IPS-15b (cell line): Measurements from ENCODE around the gene PLD4.
"Not testable (repeated sequence)": the region's sequence is repeated elsewhere in the genome, so short reads cannot be mapped to it uniquely, and the experiment has no call there.

Source experiments
- H3K27me3 ChIP-seq: one replicate; pipeline ENCODE4 v1.6.1; 2013; ENCODE audit warnings: low read length; ENCODE audit not compliant: control insufficient read depth, insufficient read depth
- H3K36me3 ChIP-seq: one replicate; pipeline ENCODE4 v1.6.1; 2013; ENCODE audit warnings: low read length; ENCODE audit not compliant: control insufficient read depth, insufficient read depth
- H3K4me1 ChIP-seq: one replicate; pipeline ENCODE4 v1.6.1; 2013; ENCODE audit warnings: mild to moderate bottlenecking, low read length; ENCODE audit not compliant: control insufficient read depth, insufficient read depth
- H3K4me3 ChIP-seq: one replicate; pipeline ENCODE4 v1.5.1; 2013; ENCODE audit warnings: low read depth, low read length
- H3K9ac ChIP-seq: one replicate; pipeline ENCODE4 v1.6.1; 2013; ENCODE audit warnings: low read depth, mild to moderate bottlenecking, low read length
- H3K9me3 ChIP-seq: one replicate; pipeline ENCODE4 v1.6.1; 2013; ENCODE audit warnings: mild to moderate bottlenecking, low read length; ENCODE audit not compliant: control insufficient read depth, insufficient read depth

PLD4 gene

GRCh38 chr14:104895786-104896661, 28.7 kb upstream of the PLD4 start:
- no peak overlapping the region for H3K9ac ChIP-seq
- no peaks in the 10 kb centered on the region for H3K27me3 ChIP-seq
- H3K9me3 ChIP-seq, result no peaks in the 10 kb centered on the region
- no peaks in the 10 kb centered on the region for H3K4me1 ChIP-seq
- no peak overlapping the region for H3K4me3 ChIP-seq
- H3K36me3 ChIP-seq, result peaks cover 10% of the 10 kb centered on the region

GRCh38 chr14:104897330-104898194, 27.1 kb upstream of the PLD4 start:
- peaks cover 10% of the 10 kb centered on the region for H3K36me3 ChIP-seq
- no peaks in the 10 kb centered on the region for H3K4me1 ChIP-seq
- no peak overlapping the region for H3K4me3 ChIP-seq
- no peak overlapping the region for H3K9ac ChIP-seq
- no peaks in the 10 kb centered on the region for H3K9me3 ChIP-seq
- no peaks in the 10 kb centered on the region for H3K27me3 ChIP-seq

- Histone ChIP-seq H3K9me3 (no peaks in the 10 kb centered on the region), H3K9ac (no peak overlapping the region), H3K36me3 (peaks cover 10% of the 10 kb centered on the region), H3K27me3 (no peaks in the 10 kb centered on the region), H3K4me3 (no peak overlapping the region), H3K4me1 (no peaks in the 10 kb centered on the region)
Observed at GRCh38 chr14:104898195-104898558, 26.5 kb upstream of the PLD4 start.

- H3K9me3 ChIP-seq, result no peaks in the 10 kb centered on the region
- peaks cover 8% of the 10 kb centered on the region for H3K36me3 ChIP-seq
- H3K4me1 ChIP-seq, result no peaks in the 10 kb centered on the region
Observed at GRCh38 chr14:104898870-104899510, 25.7 kb upstream of the PLD4 start.

GRCh38 chr14:104899781-104900180, 24.9 kb upstream of the PLD4 start:
- Histone ChIP-seq H3K4me1 (no peaks in the 10 kb centered on the region), H3K4me3 (no peak overlapping the region), H3K36me3 (peaks cover 3% of the 10 kb centered on the region), H3K27me3 (peaks cover 13% of the 10 kb centered on the region), H3K9me3 (no peaks in the 10 kb centered on the region), H3K9ac (no peak overlapping the region)

More at GRCh38 chr14:104898870-104899510, 25.7 kb upstream of the PLD4 start:
- H3K4me3 ChIP-seq, result no peak overlapping the region
- H3K27me3 ChIP-seq, result peaks cover 6% of the 10 kb centered on the region
- peak overlapping the region; percentile 24 for H3K9ac ChIP-seq

- no peak overlapping the region for H3K9ac ChIP-seq
Observed at GRCh38 chr14:104900639-104901512, 23.8 kb upstream of the PLD4 start.

GRCh38 chr14:104903990-104904389, 20.7 kb upstream of the PLD4 start:
- Histone ChIP-seq H3K9me3 (no peaks in the 10 kb centered on the region), H3K27me3 (peaks cover 24% of the 10 kb centered on the region), H3K4me3 (no peak overlapping the region), H3K4me1 (no peaks in the 10 kb centered on the region), H3K9ac (no peak overlapping the region), H3K36me3 (no peaks in the 10 kb centered on the region)

More at GRCh38 chr14:104900639-104901512, 23.8 kb upstream of the PLD4 start:
- Histone ChIP-seq H3K27me3 (peaks cover 16% of the 10 kb centered on the region), H3K4me1 (no peaks in the 10 kb centered on the region), H3K4me3 (no peak overlapping the region), H3K36me3 (no peaks in the 10 kb centered on the region), H3K9me3 (no peaks in the 10 kb centered on the region)

GRCh38 chr14:104904650-104905578, 19.8 kb upstream of the PLD4 start:
- peaks cover 24% of the 10 kb centered on the region for H3K27me3 ChIP-seq
- not testable (repeated sequence) for H3K9me3 ChIP-seq, H3K9ac ChIP-seq, H3K4me3 ChIP-seq, H3K36me3 ChIP-seq, H3K4me1 ChIP-seq

- H3K9ac ChIP-seq, H3K4me1 ChIP-seq, H3K36me3 ChIP-seq, H3K4me3 ChIP-seq, H3K9me3 ChIP-seq: not testable (repeated sequence)
- peaks cover 24% of the 10 kb centered on the region for H3K27me3 ChIP-seq
Observed at GRCh38 chr14:104905579-104905933, 19.1 kb upstream of the PLD4 start.

- no peaks in the 10 kb centered on the region for H3K4me1 ChIP-seq
- H3K9me3 ChIP-seq, result no peaks in the 10 kb centered on the region
- peaks cover 24% of the 10 kb centered on the region for H3K27me3 ChIP-seq
- H3K36me3 ChIP-seq, result no peaks in the 10 kb centered on the region
- no peak overlapping the region for H3K9ac ChIP-seq
- H3K4me3 ChIP-seq, result no peak overlapping the region
Observed at GRCh38 chr14:104908303-104908702, 16.4 kb upstream of the PLD4 start.
